GM19395 (cell line): Measurements from ENCODE around the gene ZNF544.
"Not testable (repeated sequence)": the region's sequence is repeated elsewhere in the genome, so short reads cannot be mapped to it uniquely, and the experiment has no call there.

Source experiments
- ATAC-seq: cut with Tn5 transposase; IDR thresholded peaks from one replicate; pipeline ENCODE4 v1.9.1; 2021; ENCODE audit warnings: mild to moderate bottlenecking, moderate library complexity; ENCODE audit not compliant: unreplicated experiment

The ZNF544 gene

DNA sequence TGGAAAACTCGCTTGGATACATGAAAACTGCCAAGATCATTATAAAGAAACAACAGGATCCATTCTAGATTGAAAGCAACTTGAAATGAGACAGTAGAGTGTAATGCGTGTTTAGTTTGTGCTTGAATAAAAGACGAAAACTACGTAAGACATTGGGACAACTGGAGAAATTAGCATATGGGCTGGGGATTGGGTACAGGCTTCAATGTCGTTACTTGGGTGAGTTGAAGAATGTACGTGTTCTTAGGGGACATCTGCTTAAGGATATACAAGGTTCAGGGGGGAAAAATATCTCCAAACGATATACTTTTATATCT, 76.0 kb downstream of the ZNF544 start:
- ATAC-seq: no peak

DNA sequence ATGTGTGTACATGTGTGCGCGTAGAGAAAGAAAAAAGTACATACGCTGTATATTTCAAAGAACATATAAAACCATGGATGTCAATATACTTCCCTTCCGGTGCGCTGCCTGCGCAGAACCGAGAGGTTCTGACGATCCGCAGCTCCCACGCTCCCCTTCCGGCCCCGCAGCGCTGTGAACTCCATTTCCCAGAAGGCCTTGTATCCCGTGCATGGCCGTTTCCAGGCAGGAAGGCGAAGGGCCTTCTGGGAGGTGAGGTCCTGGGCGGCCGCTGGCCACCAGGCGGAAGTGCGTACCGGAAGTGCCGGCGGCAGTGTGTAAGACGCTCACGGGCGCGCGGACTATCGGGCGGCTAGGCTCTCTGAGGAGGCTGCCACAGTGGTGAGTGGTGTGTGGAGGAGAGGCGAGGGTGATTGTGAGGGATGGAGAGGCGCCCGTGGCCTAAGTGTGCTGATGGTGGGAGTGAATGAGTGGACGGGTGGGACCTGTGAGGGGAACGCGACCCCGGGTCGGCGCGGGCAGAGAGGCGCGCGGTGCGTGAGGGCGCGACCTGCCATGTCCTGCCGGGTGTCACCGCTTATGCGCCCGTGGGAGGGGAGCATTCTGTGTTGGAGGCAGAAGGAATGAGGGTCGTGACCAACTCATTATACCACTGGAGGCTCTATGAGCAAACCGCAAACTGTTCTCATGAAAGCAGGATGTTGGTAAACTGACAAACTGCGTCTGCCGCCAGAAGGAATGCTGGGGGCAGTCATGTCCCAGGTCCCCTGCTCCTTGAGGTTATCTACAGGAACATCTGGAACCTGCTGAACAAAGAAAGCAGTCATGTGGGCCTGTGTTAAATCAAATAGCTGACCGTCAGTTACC, 76.6 kb downstream of the ZNF544 start, which contains the start of gene ERVK3-1:
Gene ERVK3-1, plus strand, starts transcription at position 313 of the 867 bp plus-strand sequence. CDS start 6,792 bp downstream, outside the sequence.
- peak; percentile 96 for ATAC-seq

DNA sequence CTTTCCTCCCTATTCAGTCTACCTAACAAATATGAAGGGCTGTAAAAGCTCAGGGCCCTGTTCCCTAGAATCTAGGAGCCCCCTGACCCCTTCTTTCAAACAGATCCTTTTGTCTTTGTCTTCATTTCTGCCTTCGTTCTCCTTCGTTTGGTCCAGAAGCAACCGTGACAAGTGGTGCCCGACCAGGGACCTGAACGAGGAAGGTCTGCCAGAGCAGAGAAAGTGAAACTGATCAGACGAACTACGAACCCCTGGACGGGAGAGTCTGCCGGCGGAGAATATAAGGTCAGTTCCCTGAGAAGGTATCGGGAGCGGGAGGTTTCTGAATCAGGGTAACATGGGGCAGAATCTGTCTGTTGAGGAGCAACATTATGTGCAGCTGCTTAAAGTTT, 77.2 kb downstream of the ZNF544 start:
- ATAC-seq: no peak

DNA sequence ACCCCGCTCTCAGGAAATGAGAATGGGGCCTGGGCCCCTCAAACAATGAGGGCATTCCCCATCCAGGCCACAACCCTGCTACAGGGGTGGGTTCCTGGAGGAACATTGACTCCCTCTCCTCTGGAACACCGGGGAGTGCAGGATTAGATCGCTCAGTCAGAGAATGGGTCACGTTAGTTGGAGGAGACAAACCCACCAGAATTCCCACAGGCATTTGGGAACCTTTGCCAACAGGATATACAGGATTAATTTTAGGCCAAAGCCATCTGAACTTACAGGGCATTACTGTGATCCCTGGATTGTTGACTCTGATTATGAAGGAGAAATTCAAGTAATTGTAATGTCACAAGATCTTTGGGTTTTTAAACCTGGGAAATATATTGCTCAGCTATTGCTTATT, 79.0 kb downstream of the ZNF544 start:
- no peak for ATAC-seq

DNA sequence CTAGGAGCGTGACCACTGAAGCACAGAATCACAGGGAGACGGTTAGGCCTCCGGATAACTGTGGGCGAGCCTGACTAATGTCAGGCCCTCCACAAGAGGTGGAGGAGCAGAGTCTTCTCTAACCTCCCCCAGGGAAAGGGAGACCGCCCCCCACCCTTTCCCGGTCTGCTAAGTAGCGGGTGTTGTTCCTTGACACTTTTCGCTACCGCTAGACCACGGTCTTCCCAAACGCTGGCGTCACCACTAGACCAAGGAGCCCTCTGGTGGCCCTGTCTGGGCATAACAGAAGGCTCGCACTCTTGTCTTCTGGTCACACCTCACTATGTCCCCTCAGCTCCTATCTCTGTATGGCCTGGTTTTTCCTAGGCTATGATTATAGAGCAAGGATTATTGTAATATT, 82.0 kb downstream of the ZNF544 start:
- not testable (repeated sequence) for ATAC-seq

DNA sequence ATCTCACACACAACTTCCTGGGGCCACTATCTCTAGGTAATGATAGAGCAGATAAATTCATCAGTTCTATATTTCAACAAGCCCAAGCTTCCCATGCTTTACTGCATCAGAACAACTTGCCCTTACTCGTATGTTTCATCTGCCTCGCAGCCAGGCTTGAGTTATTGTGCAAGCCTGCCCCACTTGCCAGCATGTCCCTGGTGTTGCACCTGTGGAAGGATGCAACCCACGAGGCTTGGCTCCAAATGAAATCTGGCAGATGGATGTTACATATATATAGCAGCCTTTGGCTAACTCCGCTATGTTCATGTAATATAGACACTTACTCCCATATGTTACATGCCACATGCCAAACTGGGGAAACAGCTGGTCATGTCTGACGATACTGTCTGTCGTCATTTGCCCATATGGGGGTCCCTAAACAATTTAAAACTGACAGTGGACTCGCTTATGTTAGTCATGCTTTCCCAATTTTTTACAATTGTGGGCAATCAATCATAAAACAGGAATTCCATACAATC, 82.7 kb downstream of the ZNF544 start:
- ATAC-seq: no peak
